ENCODE data around the gene HSD11B1. TPM values are rescaled to one million over a fixed set of nuclear protein-coding genes. Genes with fewer than 3 reads are reported as not detected.

HSD11B1 gene
- total RNA-seq, 1 experiment from 2014 or later, result 4.3 TPM

DNA sequence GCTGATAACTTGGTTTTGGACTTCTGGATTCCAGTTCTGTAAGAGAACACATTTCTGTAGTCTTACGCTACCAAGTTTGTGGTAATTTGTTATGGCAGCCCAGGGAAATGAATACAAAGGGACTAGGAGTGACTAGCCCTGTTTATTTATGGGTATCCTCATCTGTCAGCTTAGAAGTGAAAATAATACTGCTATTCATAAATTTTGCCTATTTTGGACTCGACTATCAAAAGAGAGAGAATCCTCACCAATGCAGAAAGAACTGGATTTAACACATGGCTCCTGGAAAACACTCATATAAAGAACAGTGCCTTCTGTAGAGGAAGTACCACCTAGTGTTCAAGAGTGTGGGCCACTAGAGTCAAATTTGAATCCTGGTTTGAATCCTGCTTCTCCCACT is 22.6 kb downstream of the HSD11B1 start:
- DNase-seq (ENCODE audit: low read depth), result no peak

DNA sequence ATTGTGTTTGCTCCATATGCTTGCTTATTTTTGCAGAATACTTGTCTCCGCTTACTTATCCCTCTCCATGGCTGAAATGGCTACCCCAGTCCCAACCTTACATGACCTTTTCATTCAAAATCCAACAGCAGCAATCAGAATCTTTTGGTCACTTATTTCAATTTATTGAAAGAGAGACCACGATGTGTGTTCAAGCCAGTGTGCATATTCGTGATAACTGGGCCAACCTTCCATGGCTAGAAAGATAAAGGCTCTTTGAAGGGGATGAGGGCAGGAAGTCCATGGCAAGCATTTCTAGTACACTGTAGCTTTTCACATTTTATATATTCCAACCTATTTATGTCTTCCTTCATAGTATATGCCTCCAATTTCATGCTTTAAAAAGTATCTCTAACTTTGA is 23.1 kb downstream of the HSD11B1 start:
- no peak for DNase-seq (ENCODE audit: low read depth)

DNA sequence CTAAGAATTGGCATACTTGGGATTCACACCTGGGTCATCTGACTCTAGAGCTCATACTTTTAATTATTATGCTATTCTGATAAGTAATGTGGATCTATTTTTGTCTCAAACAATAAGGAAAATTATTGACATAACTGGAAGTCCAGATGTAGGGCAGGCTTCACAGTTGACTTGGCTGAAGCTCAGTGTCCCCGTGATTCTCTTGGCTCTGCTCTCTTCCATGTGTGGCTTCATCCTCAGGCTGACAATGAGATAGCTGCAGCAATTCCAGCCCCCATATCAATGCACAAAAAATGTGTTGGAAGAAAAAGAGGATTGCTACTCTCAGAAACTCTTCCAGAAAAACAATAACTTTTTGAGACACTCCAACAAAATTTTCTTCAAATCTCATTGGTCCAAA is 23.8 kb downstream of the HSD11B1 start:
- no peak for DNase-seq (ENCODE audit: low read depth)

DNA sequence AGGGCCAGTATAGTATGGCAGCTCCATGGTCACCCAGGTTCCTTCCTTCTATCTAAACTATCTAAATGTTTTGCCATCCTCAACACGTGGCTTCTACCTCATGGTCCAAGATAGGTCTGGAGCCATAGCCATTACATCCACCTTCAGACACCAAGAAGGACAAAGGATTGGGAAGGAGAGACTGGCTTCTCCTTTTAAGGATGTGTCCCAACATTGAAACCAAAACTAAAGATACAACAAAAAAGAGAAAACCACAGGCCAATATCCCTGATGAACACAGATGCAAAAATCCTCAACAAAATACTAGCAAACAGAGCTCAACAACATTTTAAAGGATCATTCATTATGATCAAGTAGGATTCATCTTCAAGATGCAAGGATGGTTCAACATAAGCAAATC is 24.8 kb downstream of the HSD11B1 start:
- DNase-seq (ENCODE audit: low read depth), result no peak

DNA sequence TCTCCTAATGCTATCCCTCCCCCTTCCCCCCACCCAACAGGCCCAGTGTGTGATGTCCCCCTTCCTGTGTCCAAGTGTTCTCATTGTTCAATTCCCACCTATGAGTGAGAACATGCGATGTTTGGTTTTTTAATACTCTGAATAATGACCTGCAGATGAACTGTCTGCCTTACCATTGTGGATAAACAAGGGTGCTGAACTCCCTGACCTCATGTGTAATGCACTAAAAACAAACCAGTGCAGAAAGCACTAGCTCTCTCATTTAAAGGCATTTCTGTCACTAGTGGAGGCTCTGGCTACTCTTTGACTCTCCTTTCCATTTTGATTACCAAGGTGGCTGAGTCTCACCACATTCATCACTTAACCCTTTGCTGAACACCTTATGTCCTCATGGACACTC is 28.1 kb downstream of the HSD11B1 start:
- DNase-seq (ENCODE audit: low read depth), result peak; percentile 44

DNA sequence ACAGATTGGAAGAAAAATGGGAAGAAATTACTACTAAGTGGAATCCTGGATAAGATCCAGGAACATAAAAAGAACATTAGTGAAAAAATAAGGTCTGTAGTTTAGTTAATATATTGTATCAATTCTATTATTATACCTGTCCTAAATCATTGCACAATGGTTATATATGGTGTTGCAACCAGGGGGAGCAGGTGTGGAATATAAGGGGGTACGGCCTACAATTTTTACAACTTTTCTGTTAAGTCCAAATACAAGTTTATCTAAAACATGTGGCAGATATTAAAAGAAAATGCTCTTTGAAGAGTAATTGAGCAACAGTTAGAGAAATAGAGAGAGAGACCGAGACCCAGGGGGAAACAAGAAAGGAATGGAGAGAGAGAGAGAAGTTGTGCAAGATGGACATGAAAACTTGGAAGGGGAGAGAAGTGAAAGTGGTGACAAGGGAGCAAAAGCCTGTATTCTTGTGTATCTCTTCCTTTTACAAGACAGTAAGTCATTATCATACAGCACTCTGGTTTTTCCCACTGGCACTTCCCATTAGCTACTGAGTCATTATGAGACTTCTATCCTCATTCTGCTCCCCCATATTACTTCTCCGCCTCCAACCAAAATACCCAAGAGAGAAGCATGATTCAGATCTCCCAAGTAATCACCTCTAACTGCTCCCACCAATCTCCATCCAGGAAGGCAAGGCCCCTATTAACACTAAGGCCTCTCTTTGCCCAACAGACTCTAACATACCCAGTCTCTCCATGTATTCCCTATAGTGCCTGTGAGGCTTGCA is 29.0 kb downstream of the HSD11B1 start:
- peak; percentile 69 for DNase-seq (ENCODE audit: low read depth)

DNA sequence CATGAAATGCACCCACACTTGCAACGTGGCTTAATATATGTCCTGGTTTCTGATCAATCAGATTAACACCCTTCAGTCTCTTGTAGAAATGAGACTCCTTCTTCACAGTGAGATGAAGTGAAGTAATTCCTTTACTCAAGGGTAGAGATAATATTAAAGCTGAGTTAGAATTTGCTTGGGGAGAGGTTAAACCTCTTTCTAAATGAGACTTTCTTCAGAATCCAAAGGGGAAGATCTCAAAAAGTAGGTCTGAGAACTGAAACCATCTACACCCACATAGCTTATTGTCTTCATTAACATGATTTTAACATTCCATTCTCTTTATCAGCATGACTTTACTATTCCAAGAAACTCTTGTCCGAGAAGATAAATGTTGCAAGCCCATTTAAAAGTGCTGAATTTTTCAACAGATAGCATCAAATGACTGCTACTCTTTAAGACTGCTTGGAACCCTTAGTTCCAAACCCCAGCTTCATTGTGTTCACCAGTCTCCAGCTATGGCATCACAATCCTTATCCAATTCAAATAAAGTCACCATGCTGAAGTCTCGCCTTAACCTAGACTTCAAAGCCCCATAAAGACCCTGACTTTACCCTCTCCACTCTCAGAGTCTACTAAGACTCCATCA is 32.0 kb downstream of the HSD11B1 start:
- DNase-seq (ENCODE audit: low read depth), result no peak

DNA sequence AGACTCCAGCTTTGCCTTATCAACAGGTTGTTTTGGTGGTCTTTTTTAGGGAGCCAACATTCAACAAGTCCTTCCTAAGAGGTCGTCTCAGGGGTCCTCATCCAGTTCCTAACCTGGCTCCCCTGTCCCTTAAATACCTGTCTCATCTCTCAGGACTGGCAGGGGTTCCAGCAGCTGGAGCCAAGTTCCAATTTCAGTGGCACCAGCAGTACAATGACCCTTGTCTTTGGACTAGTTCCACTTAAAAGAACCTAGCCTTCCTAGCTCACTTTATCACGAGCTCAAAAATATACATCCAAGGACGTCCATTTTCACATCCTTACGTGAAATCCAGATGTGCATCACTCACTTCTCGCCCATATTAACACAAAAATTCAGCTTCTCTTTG is 32.5 kb downstream of the HSD11B1 start:
- no peak for DNase-seq (ENCODE audit: low read depth)

DNA sequence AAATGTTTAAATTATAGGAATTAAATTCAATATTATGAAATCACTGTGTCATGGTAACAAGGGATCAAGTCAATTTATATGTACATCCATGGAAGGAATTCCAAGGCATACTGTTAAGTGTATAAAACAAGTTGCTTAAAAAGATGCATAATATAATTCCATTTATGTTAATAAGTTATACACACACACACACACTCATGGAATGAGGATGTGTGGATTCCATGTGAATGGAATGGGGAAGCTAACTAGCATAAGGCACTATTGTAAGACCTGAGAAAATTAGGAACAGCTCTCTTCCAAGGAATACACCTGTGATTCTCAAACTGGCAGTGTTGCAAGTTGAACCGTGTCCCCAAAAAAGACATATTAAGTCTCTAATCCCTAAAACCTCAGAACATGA is 33.6 kb downstream of the HSD11B1 start:
- no peak for DNase-seq (ENCODE audit: low read depth)

DNA sequence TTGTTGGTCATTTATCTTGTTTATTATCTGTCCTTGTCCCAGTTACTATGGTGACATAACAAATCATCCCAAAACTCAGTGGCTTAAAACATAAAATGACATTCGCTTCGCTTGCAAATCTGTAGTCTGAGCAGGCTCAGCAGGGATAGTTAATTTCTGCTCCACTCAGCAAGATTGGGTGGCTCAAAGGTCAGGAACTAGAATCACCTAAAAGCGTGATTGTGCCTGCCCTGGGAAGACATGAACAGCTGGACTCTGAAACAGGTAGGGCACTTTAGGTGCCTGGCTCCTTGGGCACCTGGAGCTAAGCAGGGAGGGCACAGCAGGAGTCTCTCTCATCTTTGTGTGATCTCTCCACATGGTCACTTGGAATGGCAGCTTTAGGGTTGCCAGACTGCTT is 36.5 kb downstream of the HSD11B1 start:
- DNase-seq (ENCODE audit: low read depth), result no peak

DNA sequence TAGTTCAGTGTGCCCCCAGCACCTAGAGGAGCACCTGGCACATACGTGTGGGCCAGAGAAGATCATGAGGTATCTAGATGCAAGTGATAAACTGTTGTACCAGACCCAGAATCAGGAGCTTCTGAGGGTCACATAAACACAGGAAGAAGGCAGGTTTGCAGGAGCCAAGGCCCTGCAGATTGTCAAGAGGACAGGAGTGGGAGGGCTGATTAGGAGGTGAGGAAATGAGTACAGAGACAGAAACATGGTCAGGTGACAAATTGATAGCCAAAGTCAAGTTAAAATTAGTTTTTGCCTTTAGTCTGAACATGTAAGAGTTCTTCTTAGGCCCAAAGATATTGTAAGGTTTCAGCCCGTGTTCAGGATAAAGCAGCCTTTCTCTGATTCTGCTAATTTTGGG is 37.2 kb downstream of the HSD11B1 start:
- DNase-seq (ENCODE audit: low read depth), result no peak

DNA sequence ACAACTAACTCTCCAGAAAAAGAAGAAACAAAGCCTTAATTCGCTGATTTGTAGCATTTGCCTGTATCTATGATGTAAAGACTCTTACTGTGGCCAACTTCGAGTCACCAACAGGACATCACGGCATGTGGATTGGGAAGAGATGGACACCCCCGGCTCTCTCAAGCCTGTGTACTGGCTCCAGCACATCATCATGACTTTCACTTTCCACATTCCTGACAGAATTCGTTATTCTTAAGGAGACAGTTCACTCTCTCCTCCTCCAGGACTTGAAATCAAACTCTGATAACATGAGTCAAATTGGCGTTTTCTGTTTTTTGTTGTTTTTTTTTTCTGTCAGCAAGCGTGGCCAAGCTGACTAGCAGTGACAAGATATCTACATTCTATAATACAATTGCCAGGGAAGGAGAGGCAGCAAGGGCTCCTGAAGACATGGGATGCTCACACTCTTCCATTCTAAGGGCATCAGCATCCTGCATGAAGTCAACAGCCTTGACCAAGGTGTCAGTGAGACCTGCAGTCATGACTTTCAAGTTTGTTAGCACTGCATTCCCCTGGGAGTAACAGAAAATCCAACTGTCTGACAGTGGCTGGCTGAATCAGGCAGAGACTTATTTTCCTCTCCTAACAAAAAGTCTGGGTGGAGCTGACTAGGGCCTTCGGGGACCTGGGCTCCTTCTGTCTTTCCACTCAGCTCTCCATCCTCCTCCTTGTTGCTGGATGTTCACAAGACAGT is 37.9 kb downstream of the HSD11B1 start:
- peak; percentile 25 for DNase-seq (ENCODE audit: low read depth)

DNA sequence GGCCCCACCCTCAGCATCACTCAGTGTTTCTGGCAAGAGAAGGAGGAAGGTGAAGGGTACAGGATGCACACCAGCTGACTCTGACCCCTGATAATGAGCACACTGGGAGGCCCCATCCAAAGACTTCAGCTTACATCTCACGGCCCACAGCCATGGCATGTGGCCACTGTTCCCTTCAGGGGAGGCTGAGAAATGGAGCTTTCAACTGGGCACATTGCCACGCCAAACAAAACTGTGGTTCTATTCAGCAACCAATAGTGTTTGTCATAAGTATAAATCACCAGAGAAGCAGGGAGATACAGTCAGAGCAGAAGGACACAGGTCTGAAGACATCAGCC is 38.5 kb downstream of the HSD11B1 start:
- DNase-seq (ENCODE audit: low read depth), result peak; percentile 81

DNA sequence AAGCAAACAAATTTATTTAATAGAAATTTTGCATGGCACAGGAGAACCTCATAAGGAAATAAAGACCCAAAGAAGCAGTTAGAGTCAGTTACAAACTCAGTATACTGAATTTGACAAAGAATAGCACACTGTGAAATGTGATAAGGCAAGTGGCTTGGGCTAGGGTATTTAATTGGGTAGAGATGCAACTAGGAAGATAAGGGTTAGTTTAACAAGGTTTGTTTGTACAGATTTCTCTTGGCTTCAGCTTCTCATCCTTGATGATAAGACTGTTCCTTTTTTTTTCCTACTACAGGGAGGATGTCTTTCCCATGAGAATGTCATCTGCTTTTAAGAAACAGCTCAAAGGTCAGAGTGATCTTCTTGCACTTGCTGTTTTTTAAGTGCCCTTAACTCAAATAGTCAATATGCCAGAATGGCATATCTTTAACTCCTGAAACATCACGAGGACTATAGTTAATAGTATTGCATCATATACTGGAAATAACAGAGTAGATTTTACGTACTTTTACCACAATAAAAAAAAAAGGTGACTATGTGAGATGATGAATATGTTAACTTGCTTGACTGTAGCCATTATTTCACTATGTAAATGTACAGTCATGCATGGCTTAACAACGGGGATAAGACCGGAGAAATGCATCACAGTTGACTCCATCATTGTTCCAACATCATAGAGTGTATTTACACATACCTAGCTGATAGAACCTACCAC is 42.0 kb downstream of the HSD11B1 start:
- no peak for DNase-seq (ENCODE audit: low read depth)

DNA sequence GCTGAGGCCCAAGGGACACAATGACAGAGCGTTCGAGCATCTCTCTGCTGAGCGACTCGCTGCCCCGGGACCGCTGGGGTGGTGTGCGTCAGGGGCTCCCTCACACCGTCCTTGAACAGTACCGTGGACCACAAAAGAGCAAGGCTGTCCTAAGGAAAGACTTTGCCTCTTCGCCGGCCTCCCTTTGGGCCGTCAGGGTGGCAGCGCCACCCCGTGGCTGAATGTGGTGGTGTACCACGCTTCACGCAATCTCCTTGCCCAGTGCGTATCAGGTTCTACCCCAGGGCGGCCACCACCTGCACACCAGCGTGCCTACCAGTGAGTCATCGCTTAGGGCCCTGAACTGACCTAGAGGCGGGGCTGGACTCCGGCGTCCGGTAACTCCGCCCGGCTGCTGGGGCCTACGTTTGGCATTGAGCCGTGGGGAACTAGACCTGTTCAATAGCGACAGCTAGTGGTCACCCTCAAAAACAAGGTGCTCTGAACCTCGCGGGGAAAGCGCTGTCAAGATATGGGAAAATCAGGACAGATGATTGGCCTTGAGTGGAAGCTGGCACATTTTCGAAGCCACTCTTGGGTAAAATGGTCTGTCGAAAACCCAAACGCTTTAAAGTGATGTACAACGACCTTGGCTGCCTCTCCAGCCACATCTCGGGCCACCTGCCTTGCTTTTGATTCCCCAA is 43.1 kb downstream of the HSD11B1 start:
- peak; percentile 98 for DNase-seq (ENCODE audit: low read depth)

DNA sequence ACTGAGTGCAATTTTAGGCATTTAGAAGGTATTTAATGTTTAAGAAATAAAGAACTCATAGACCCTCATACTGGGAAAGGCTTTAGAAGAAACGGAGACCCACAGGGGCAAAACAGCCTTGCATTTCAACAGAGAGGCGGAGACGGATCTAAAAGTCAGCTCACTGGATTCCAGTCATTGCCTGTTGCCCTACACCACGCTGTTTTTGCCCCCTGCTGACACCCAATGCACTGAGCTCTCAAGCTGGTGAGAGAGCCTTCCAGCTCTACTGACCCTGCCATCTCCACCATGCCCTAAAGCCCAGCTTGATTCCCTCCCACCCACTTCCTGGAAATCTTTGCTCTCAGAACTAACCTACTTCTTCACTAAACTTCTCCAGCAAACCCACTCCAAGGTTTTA is 44.0 kb downstream of the HSD11B1 start:
- no peak for DNase-seq (ENCODE audit: low read depth)

DNA sequence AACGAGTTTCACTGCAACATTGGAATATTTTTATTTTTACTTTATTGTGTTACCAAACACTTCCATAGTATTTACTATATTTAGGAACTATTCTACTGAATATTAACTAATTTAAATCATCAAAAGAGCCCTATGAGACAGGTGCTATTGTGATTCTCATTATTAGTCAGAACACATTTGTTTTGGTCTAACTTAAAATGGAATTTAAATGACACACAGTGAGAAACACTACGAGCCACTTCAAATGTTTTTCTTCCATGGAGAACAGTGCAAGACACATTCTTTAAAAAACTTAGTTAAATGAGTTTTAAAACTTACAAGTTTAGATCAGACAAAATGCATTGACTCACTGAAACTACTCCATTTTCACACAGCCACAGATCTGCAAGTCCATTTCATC is 44.6 kb downstream of the HSD11B1 start:
- no peak for DNase-seq (ENCODE audit: low read depth)

DNA sequence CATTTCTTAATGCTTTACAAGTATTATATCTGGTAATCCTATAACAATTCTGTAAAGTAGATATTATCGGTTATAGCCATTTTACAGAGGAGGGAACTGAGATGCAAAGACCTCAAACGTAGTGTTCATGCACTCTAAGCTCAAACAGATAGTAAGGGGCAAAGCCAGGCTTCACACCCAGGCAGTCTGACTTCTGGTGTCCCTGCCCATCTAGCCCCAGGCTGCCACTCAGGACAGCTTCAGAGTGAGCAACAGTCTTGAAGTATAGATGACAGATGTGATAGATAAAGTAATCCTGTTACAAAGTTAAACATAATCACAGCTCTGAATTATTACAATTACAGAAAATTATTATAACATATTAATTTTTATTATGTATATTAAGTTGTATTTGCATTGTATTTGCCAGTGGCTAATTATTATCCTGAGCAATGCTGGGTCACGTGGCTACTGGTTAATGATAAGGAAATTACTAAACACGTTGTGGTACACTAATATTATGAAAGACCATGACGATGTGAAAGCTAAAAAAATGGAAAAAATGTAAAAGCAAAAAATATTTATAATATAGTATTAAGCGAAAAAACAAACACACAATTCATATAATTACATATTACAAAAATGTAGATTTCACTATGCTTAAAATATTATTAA is 45.2 kb downstream of the HSD11B1 start:
- no peak for DNase-seq (ENCODE audit: low read depth)

DNA sequence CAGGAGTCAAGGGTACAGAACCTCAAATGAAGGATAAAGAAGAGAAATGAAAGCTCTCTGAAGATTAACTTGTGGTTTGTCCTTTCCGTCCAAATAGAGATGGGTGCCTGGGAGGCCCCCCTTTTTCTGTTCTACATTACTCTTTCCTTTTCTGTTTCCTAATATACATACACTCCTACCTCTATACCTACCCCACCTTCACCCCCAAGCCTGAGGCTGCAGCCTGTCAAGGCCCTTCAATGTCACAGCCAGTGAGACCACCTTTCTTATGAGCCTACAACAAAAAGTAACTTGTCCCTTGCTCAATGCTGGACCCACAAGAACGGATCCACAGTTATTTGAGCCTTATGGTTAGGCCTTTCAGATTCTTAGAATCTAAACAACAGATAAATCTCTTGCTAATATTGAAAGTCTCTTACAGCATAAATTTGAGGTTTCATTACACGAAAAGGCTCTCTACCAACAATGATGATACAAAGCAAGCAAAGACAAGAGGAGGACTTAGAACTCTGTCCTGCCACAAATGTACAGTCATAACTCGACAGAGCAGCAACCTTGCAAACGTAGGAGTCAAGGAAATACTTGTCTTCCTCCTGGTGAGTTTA is 47.1 kb downstream of the HSD11B1 start:
- no peak for DNase-seq (ENCODE audit: low read depth)

DNA sequence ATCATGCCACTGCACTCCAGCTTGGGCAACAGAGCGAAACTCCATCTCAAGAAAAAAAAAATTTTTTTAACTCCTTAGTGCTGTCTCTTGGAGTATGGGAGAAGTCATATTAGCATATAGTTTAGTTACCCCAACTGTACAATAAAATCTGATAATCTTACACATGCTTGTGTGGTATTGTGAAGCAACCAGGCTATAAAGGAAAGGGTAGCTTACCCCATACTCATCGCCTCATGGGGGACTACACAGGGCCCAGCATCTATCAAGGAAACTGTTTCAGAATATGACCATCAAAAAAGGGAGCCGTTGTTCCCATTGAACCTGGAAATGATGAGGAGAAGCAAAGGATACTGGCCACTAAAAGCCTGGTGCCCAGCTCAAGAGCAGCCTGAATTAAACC is 48.2 kb downstream of the HSD11B1 start:
- DNase-seq (ENCODE audit: low read depth), result no peak

DNA sequence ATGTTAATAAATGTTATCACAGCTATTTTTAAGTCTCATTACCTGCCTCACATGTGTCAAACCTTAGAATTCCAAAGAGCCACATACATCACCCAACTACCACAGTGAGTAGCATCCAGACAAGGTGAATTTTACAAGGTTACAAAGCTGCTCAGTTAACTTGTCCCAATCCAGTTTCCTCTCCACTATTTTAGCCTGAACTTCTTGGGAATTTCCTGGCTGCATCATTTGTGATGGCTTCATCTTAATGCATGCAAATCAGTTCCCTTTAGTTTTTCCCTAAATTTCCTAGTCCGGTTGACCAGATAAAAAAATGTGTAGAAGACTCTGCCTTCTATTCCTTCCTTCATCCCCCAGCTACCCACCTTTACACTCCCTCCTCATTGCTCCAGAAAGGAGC is 50.6 kb downstream of the HSD11B1 start:
- no peak for DNase-seq (ENCODE audit: low read depth)

Measured in M059J (cell line).